SIG-M5 treated with dmso at 0.1 percent for 504 hours (cell line): ENCODE measurements around the gene C17orf67.
"Not testable (repeated sequence)": the region's sequence is repeated elsewhere in the genome, so short reads cannot be mapped to it uniquely, and the experiment has no call there.

ENCODE experiments used
- DNase-seq: peaks from one replicate; lab custom pipeline; 2025; ENCODE audit not compliant: unreplicated experiment; lab: John Stamatoyannopoulos, UW

The C17orf67 gene

GRCh38 chr17:56778898-56779297, 54.8 kb downstream of the C17orf67 start:
- no peak for DNase-seq

DNA sequence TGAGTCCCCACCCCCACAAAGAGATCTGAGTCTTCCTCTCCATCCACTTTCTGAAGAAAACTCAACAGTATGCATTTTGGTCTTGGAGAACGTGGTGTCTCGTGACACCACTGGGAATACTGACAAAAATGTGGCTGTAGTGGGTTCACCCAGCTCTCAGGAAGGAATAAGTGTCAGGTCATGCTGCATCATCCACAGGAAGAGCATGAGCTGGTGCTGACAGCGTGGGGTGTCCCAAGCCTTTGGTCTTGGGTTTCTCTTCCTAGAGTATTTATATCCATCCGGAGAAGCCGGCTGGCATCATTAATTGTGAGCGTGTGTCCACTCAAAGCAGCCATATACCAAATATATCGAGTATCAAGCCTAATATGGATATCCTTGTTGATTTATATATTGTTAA, 55.9 kb downstream of the C17orf67 start:
- DNase-seq = no peak

DNA sequence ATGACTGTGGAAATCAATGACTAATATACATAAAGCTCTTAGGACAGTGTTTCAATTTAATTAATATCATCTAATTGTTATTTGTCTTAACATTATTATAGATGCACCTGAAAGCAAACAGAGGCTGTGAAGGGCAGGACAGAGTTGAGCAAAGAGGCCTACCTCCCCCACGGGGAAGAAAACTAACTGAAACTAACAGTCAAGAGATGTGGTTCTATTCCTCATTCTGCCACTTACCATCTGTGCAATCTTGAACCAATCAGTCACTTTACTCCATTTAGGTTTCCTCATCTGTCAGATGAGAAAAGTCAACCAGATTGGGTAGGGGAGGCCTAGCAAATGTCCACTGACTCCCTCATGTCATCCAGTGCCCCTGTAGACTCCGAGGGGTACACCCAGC, 59.1 kb downstream of the C17orf67 start:
- peak; percentile 72 for DNase-seq

DNA sequence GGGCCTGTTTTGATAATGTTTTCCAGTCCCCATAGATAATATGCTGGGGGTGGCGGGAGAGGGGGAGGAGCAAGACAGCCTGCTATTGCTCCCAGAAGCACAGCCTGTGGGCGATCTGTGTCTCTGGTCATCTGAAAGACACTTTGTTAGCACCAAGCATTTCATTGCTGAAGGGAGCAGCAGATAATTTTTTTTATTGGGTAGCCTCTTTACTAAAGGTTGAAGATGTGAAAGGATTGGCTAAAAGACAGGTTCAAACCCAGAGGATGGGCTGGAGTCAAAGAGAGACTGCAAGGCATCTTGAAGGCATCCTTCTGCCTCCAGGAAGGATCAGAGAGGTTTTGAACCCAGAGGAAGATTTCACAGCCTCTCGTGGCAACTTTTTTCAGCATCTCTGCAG, 60.6 kb downstream of the C17orf67 start:
- DNase-seq = no peak

DNA sequence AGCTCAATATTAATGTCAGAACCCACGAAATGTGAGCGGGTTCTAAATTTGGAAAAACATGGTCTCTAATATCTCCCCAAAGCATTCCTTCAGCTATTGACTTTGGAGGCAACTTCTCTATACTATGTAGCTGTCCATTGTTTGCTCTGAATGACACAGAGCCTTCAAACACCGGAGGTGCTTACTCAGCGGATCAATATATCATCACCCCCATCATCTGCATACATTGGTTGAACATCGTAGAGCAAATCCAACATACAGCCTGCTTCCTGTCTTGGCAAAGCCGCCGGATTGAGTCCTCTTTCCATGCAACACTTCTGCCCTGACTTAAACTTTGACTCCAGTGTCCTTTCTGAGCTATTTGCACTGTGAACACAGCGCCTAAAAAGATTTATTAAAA, 61.3 kb downstream of the C17orf67 start:
- DNase-seq = no peak

- no peak for DNase-seq
Observed at GRCh38 chr17:56771975-56772374, 61.7 kb downstream of the C17orf67 start.

- DNase-seq = no peak
Observed at GRCh38 chr17:56771563-56771962, 62.2 kb downstream of the C17orf67 start.

DNA sequence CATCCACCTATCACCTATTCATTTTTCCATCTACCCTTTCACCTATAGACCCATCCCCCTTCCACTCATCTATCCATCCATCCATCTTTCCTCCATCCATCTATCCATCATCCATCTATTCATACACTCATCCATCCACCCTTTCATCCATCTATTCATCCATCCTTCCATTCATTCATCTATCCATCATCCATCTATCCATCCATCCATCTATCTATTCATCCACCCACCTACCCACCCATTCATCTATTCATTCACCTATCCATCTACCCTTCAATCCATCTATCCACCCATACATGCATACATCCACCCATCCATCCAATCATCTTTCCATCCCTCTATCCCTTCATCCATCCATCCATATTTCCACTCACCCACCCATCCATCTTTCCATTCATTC, 63.3 kb downstream of the C17orf67 start:
- no peak for DNase-seq

DNA sequence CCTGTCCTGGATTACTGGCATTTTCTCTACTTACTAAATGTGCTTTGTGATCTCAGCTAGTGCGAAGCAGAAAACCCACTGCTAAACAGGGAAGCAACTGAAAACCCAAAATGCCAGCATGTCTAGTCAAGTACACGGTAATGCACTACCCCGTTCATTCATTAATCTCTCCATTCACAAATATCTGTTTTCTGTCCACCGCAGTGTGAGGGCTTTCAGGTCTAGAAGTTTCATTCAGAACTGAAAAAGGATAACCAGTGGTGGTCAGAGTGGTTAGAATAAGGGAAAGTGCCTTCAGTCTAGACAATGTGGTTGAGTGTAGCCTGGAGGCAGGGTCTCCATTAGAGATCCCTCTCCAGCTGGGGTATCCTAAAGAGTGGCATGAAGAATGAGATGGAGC, 68.3 kb downstream of the C17orf67 start:
- DNase-seq = no peak

DNA sequence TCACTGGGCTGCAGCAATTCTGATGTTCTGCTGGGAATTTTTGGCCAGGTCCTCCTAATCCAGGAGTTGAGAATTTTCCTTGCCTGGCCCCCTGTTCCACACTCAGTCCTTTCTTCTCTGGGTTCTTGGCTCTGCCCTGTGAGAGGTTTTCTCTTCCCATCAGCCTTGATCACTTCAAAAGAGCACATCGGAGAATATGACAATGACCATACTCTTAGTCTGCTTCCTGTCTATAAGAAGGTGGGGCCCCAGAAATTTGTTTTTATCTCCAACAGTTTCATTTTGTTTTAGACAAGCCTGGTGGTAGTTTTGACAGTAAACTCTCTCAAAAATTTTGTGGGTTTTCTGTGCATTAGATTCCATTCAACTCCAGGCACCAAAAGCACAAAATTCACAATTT, 70.7 kb downstream of the C17orf67 start:
- DNase-seq = no peak

GRCh38 chr17:56762144-56762543, 71.6 kb downstream of the C17orf67 start:
- DNase-seq = no peak

DNA sequence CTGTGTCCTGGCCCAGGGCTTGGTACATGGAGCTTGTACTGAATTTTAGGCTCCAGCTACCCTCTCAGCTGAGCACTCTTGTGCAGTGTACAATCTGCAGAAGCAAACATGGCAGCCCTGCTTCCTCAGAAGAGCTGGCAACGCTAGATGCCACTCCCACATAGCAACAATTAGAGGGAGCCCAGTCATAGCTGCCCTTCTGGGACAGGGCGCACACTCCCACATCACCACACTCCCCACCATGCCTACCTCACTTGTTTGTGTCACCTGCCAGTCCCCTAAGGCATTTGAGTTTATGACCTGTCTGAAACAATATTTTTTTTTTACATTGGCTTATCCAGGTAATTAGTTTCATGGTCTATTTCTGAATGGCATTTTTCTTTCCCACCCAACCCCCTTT, 72.3 kb downstream of the C17orf67 start:
- no peak for DNase-seq

DNA sequence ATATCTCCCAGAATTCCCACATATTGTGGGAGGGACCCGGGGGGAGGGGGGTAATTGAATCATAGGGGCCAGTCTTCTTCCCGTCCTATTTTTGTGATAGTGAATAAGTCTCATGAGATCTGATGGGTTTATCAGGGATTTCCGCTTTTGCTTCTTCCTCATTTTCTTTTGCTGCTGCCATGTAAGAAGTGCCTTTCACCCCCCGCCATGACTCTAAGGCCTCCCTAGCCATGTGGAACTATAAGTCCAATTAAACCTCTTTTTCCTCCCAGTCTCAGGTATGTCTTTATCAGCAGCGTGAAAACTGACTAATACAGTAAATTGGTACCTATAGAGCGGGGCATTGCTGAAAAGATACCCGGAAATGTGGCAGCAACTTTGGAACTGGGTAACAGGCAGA, 76.1 kb downstream of the C17orf67 start:
- not testable (repeated sequence) for DNase-seq

- no peak for DNase-seq
Observed at GRCh38 chr17:56756536-56756935, 77.2 kb downstream of the C17orf67 start.

- no peak for DNase-seq
Observed at GRCh38 chr17:56755310-56755709, 78.4 kb downstream of the C17orf67 start.

GRCh38 chr17:56754523-56755208, 79.1 kb downstream of the C17orf67 start:
- no peak for DNase-seq

GRCh38 chr17:56752263-56752836, 81.4 kb downstream of the C17orf67 start:
- DNase-seq = no peak

DNA sequence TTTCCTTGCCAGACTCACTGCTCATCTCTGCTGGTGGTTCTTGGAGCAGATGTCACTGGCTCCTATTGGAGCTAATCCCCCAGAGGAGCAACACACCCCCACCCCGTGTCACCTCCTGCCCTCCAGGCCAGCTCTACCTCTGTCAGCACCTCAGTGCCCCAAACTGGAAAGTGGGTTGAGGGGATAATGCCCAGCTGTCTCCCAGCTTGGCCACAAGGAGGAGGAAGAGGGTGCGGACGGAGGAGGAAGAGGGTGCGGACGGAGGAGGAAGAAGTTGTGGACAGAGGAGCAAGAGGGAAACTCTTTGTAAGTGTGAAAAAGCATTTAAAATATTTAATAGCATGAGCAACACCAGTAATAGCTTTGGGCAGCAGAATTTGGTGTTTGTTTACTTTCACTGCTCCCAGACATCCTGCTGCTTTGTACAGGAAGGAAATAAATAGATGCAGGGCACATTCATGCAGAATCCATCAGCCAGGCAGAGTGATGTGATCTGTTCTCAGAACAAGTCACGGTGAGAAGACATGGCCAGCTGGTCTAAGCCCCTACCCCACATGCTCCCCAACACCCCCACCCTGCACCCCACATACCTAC, 82.5 kb downstream of the C17orf67 start:
- no peak for DNase-seq

DNA sequence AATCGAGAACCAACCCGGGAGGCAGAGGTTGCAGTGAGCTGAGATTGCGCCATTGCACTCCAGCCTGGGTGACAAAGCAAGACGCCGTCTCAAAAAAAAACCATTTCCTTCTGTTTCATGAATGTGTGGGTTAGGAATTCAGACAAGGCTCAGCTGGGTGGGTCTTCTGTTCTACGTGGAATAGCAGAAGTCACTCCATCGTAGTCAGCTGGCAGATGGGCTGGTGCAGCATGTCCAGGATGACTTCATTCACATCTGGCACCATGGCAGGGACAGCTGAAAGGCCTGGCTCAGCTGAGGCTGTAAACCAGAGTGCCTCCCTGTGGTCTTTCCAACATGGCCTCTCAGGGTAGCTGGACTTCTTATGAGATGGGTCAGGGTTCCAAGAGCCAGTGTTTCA, 89.0 kb downstream of the C17orf67 start:
- peak; percentile 71 for DNase-seq

GRCh38 chr17:56742601-56743000, 91.1 kb downstream of the C17orf67 start:
- DNase-seq = no peak
